Myometrial cell (primary cell): ENCODE data around the gene ATP6V1G2. TPM values are rescaled to one million over a fixed set of nuclear protein-coding genes. Genes with fewer than 3 reads are reported as not detected.

Source experiments
- total RNA-seq: library from RNA; depleted of rRNA; stranded (reverse); fragments of >200 nt; gene quantifications from 2 replicates; pipeline ENCODE4 v1.2.3, GENCODE V29; 2015

ATP6V1G2 gene
- 0.18 and 0.58 TPM in 2 replicates for total RNA-seq

GRCh38 chr6:31546339-31546957, at the start of gene ATP6V1G2:
TSS of gene ATP6V1G2 (minus strand) at chr6:31546608. CDS start at chr6:31546559, 49 bp downstream.

GRCh38 chr6:31586008-31586407, 39.6 kb upstream of the ATP6V1G2 start, which contains the start of gene LST1:
TSS of gene LST1 (plus strand) at chr6:31586277. CDS start at chr6:31587300, 1,023 bp downstream.

GRCh38 chr6:31582230-31582643, 35.8 kb upstream of the ATP6V1G2 start, which contains the start of gene LTB:
TSS of gene LTB (minus strand) at chr6:31582424. CDS start at chr6:31582417, 7 bp downstream.

GRCh38 chr6:31575335-31575901, 29.0 kb upstream of the ATP6V1G2 start, which contains the start of gene TNF:
TSS of gene TNF (plus strand) at chr6:31575565. CDS start at chr6:31575742, 177 bp downstream.

GRCh38 chr6:31572041-31572911, 25.9 kb upstream of the ATP6V1G2 start, which contains the start of gene LTA:
TSS of gene LTA (plus strand) at chr6:31572289. CDS start at chr6:31572743, 454 bp downstream.

GRCh38 chr6:31546958-31547726, 734 bp upstream of the ATP6V1G2 start, which contains the start of gene NFKBIL1:
TSS of gene NFKBIL1 (plus strand) at chr6:31547608. CDS start at chr6:31547695, 87 bp downstream.

GRCh38 chr6:31541658-31542521, 4.5 kb downstream of the ATP6V1G2 start, which contains the start of gene DDX39B:
TSS of gene DDX39B (minus strand) at chr6:31542003. CDS start at chr6:31540532, 1,471 bp downstream.

GRCh38 chr6:31528821-31529328, 17.5 kb downstream of the ATP6V1G2 start, which contains the start of gene MCCD1:
TSS of gene MCCD1 (plus strand) at chr6:31528962. CDS start at chr6:31529015, 53 bp downstream.

GRCh38 chr6:31497531-31498476, 48.6 kb downstream of the ATP6V1G2 start, which contains the start of gene MICB:
TSS of gene MICB (plus strand) at chr6:31498145. CDS start at chr6:31498194, 49 bp downstream.

Other genes with a start within 250 kb of the ATP6V1G2 start
- gene HLA-B, start 189.4 kb downstream of the ATP6V1G2 start, total RNA-seq, result 276 and 296 TPM in 2 replicates
- 104 and 132 TPM in 2 replicates for gene MICA, start 143.0 kb downstream of the ATP6V1G2 start, total RNA-seq
- gene MICB, start 48.5 kb downstream of the ATP6V1G2 start, total RNA-seq, result 25.7 and 26.2 TPM in 2 replicates
- not detected in 2 replicates for gene MCCD1, start 17.6 kb downstream of the ATP6V1G2 start, total RNA-seq
- gene DDX39B, start 4.6 kb downstream of the ATP6V1G2 start, total RNA-seq, result 564 and 622 TPM in 2 replicates
- 22.0 and 28.5 TPM in 2 replicates for gene NFKBIL1, start 1.0 kb upstream of the ATP6V1G2 start, total RNA-seq
- gene LTA, start 25.7 kb upstream of the ATP6V1G2 start, total RNA-seq, result not detected in 2 replicates
- gene TNF, start 29.0 kb upstream of the ATP6V1G2 start, total RNA-seq, result not detected in 2 replicates
- gene LTB, start 35.8 kb upstream of the ATP6V1G2 start, total RNA-seq, result not detected in 2 replicates
- gene LST1, start 39.7 kb upstream of the ATP6V1G2 start, total RNA-seq, result not detected in 2 replicates
- gene NCR3, start 46.4 kb upstream of the ATP6V1G2 start, total RNA-seq, result not detected in 2 replicates
- not detected in 2 replicates for gene AIF1, start 68.6 kb upstream of the ATP6V1G2 start, total RNA-seq
- 77.8 and 81.9 TPM in 2 replicates for gene PRRC2A, start 74.1 kb upstream of the ATP6V1G2 start, total RNA-seq
- 241 and 292 TPM in 2 replicates for gene BAG6, start 106.1 kb upstream of the ATP6V1G2 start, total RNA-seq
- gene APOM, start 109.3 kb upstream of the ATP6V1G2 start, total RNA-seq, result 1.4 and 1.7 TPM in 2 replicates
- 17.0 and 20.9 TPM in 2 replicates for gene C6orf47, start 114.2 kb upstream of the ATP6V1G2 start, total RNA-seq
- gene GPANK1, start 118.4 kb upstream of the ATP6V1G2 start, total RNA-seq, result 12.4 and 16.1 TPM in 2 replicates
- gene CSNK2B, start 119.5 kb upstream of the ATP6V1G2 start, total RNA-seq, result 281 and 300 TPM in 2 replicates
- 0.58 and 2.7 TPM in 2 replicates for gene LY6G5B, start 123.4 kb upstream of the ATP6V1G2 start, total RNA-seq
- gene LY6G5C, start 134.5 kb upstream of the ATP6V1G2 start, total RNA-seq, result 0.29 and 1.1 TPM in 2 replicates
- gene ABHD16A, start 156.7 kb upstream of the ATP6V1G2 start, total RNA-seq, result 41.6 and 52.5 TPM in 2 replicates
- not detected in 2 replicates for gene LY6G6F, start 160.3 kb upstream of the ATP6V1G2 start, total RNA-seq
- gene LY6G6D, start 168.7 kb upstream of the ATP6V1G2 start, total RNA-seq, result not detected in 2 replicates
- not detected in 2 replicates for gene LY6G6C, start 175.1 kb upstream of the ATP6V1G2 start, total RNA-seq
- gene MPIG6B, start 176.8 kb upstream of the ATP6V1G2 start, total RNA-seq, result not detected in 2 replicates
- gene DDAH2, start 182.7 kb upstream of the ATP6V1G2 start, total RNA-seq, result 63.1 and 65.7 TPM in 2 replicates
- gene CLIC1, start 189.9 kb upstream of the ATP6V1G2 start, total RNA-seq, result 1,096 and 1,127 TPM in 2 replicates
- 7.8 and 16.7 TPM in 2 replicates for gene MSH5, start 193.4 kb upstream of the ATP6V1G2 start, total RNA-seq
- 1.8 and 2.3 TPM in 2 replicates for gene SAPCD1, start 216.0 kb upstream of the ATP6V1G2 start, total RNA-seq
- gene VWA7, start 230.7 kb upstream of the ATP6V1G2 start, total RNA-seq, result under 0.01 TPM in 1 of 2 replicates, not detected in the other
- 102 and 105 TPM in 2 replicates for gene VARS1, start 249.1 kb upstream of the ATP6V1G2 start, total RNA-seq